ENCODE results near the gene TMEM51. TPM values are rescaled to one million over a fixed set of nuclear protein-coding genes. Genes with fewer than 3 reads are reported as not detected.

Gene TMEM51
- total RNA-seq, 1 donor from 2014 or later, result 6.9 TPM

DNA sequence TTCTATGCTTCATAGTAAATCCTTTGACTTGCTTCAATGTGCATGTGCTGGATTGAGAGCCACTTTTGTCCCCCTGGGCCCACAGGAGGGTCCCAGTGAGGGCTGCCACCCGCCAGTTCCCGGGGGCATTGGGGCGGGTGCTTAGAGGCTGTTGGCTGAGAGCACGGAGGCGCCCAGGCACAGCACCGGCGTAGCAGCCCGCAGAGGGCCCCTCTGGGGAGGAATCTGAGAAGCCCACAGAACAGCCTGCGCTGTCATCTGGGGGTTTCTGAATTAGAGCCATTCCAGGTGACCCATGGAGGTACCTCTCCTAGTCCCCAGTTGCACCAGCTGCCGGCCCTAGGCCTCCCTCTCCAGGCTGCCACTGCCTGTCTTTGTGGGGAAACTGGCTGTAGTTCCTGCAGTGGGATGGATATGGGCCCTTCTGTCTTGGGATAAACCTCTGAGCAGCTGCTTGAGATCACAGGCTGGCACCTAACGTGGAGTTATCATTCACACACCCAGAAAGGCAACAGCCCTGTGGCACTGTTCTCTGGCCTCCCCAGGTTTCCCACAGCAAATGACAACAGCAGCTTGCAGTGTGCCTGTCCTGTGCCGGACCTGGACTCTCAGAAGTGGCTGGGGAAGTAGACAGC lies 39.5 kb downstream of the TMEM51 start:
- TF ChIP-seq, protein P1, sequence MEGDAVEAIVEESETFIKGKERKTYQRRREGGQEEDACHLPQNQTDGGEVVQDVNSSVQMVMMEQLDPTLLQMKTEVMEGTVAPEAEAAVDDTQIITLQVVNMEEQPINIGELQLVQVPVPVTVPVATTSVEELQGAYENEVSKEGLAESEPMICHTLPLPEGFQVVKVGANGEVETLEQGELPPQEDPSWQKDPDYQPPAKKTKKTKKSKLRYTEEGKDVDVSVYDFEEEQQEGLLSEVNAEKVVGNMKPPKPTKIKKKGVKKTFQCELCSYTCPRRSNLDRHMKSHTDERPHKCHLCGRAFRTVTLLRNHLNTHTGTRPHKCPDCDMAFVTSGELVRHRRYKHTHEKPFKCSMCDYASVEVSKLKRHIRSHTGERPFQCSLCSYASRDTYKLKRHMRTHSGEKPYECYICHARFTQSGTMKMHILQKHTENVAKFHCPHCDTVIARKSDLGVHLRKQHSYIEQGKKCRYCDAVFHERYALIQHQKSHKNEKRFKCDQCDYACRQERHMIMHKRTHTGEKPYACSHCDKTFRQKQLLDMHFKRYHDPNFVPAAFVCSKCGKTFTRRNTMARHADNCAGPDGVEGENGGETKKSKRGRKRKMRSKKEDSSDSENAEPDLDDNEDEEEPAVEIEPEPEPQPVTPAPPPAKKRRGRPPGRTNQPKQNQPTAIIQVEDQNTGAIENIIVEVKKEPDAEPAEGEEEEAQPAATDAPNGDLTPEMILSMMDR (IDR thresholded peaks at IDR 0.05; ENCODE audit: insufficient read depth, low read depth, low read length), result no peak
- no peak for TF ChIP-seq EZH2 (IDR thresholded peaks at IDR 0.05; ENCODE audit: insufficient read depth, low read length)
- H3K79me2 ChIP-seq (ENCODE audit: insufficient read depth, low read length), result no peaks in the 10 kb centered on the region
- no peak for DNase-seq (ENCODE audit: low read depth)
- H3K27ac ChIP-seq (ENCODE audit: low read depth, low read length), result no peak overlapping the region
- no peak overlapping the region for H3K4me2 ChIP-seq (ENCODE audit: low read length)
- no peak overlapping the region for H3K4me3 ChIP-seq (ENCODE audit: insufficient read depth, low read depth, low read length)
- no peaks in the 10 kb centered on the region for H3K36me3 ChIP-seq (ENCODE audit: insufficient read depth, low read length)
- H3K4me1 ChIP-seq (ENCODE audit: insufficient read depth, low read length), result peaks cover 4% of the 10 kb centered on the region
- H3K36me3 Mint-ChIP-seq (ENCODE audit: low read depth, unreplicated experiment), result no peaks in the 10 kb centered on the region
- H3K27me3 Mint-ChIP-seq (ENCODE audit: low read depth, unreplicated experiment), result no peaks in the 10 kb centered on the region
- H4K20me1 ChIP-seq (ENCODE audit: insufficient read depth, low read length), result peaks cover 8% of the 10 kb centered on the region
- no peak overlapping the region for H3K9ac ChIP-seq (ENCODE audit: low read length)
- H3K4me1 Mint-ChIP-seq (ENCODE audit: low read depth, unreplicated experiment), result peaks cover 24% of the 10 kb centered on the region
- no peak overlapping the region for H2AFZ ChIP-seq (ENCODE audit: low read depth, low read length)
- no peaks in the 10 kb centered on the region for H3K27me3 ChIP-seq (ENCODE audit: insufficient read depth, low read length)
- no peaks in the 10 kb centered on the region for H3K9me3 ChIP-seq (ENCODE audit: insufficient read depth, low read depth, low read length)
- no peaks in the 10 kb centered on the region for H3K9me3 Mint-ChIP-seq (ENCODE audit: unreplicated experiment)
- no peak overlapping the region for H3K4me3 Mint-ChIP-seq (ENCODE audit: unreplicated experiment)
- no peak overlapping the region for H3K27ac Mint-ChIP-seq (ENCODE audit: unreplicated experiment)
- FAIRE-seq, result no peak

DNA sequence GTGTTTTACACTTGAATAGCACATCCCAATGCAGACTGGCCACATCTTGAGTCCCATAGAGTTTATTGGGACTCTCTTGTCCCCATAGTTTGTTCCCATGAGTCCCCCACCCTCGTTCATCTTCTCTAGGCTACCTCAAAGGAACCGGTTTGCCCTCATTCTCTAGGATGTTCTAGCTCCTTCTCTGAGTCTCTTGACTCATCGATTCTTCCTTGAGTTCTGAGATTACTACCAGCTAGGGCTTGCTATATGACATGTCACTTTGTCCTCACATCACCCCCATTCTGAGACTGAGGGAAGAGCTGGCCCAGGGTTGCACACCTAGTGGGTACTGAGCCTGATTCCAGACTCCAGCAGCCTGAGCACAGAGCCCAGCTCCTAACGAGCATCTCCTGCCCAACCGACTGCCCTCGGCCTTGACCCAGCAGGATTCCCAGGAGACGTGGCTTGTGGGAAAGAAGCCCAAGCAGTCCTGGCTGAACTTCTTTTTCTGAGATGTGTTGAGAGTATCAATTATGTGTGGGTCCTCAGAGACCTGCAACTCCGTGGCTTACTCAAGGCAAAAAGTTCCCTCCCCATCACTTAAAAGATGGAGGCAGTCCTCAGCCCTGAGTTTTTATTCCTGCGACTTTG lies 42.0 kb downstream of the TMEM51 start:
- Histone ChIP-seq H3K27ac (ENCODE audit: low read depth, low read length) (no peak overlapping the region), H3K36me3 (ENCODE audit: insufficient read depth, low read length) (no peaks in the 10 kb centered on the region), H4K20me1 (ENCODE audit: insufficient read depth, low read length) (peaks cover 19% of the 10 kb centered on the region), H3K4me2 (ENCODE audit: low read length) (no peak overlapping the region), H3K27me3 (ENCODE audit: insufficient read depth, low read length) (no peaks in the 10 kb centered on the region), H3K9me3 (ENCODE audit: insufficient read depth, low read depth, low read length) (no peaks in the 10 kb centered on the region), H3K4me3 (ENCODE audit: insufficient read depth, low read depth, low read length) (no peak overlapping the region), H3K4me1 (ENCODE audit: insufficient read depth, low read length) (peaks cover 6% of the 10 kb centered on the region), H3K79me2 (ENCODE audit: insufficient read depth, low read length) (no peaks in the 10 kb centered on the region), H2AFZ (ENCODE audit: low read depth, low read length) (no peak overlapping the region), H3K9ac (ENCODE audit: low read length) (no peak overlapping the region)
- Mint-ChIP-seq H3K27ac (ENCODE audit: unreplicated experiment) (no peak overlapping the region), H3K9me3 (ENCODE audit: unreplicated experiment) (no peaks in the 10 kb centered on the region), H3K4me3 (ENCODE audit: unreplicated experiment) (no peak overlapping the region), H3K36me3 (ENCODE audit: low read depth, unreplicated experiment) (peaks cover 2% of the 10 kb centered on the region), H3K27me3 (ENCODE audit: low read depth, unreplicated experiment) (no peaks in the 10 kb centered on the region), H3K4me1 (ENCODE audit: low read depth, unreplicated experiment) (peaks cover 7% of the 10 kb centered on the region)
- DNase-seq (ENCODE audit: low read depth) (no peak), FAIRE-seq (no peak)
- TF ChIP-seq EZH2 (IDR thresholded peaks at IDR 0.05; ENCODE audit: insufficient read depth, low read length), result no peak
- TF ChIP-seq, protein P1 (IDR thresholded peaks at IDR 0.05; ENCODE audit: insufficient read depth, low read depth, low read length), result no peak

DNA sequence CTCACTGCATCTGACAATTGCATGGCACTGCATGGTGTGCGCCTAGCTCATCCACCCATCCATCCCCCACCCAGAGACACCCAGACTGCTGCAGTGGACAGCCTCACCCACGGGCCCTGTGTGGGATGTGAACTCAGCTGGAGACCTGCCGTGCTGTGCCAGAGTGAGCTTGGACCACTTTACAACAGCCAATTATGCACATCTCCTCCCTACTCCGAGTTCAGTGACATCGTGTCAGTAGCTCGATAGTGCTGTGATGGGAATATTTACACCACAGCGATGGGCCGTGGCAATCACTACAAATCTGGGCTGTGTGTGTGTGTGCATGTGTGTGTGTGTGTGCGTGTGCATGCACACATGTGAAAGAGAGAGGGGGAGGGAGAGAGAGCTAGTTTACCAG lies 42.5 kb downstream of the TMEM51 start:
- DNase-seq (ENCODE audit: low read depth) (no peak), FAIRE-seq (no peak)
- Mint-ChIP-seq H3K27ac (ENCODE audit: unreplicated experiment) (no peak overlapping the region), H3K4me3 (ENCODE audit: unreplicated experiment) (no peak overlapping the region), H3K36me3 (ENCODE audit: low read depth, unreplicated experiment) (peaks cover 2% of the 10 kb centered on the region), H3K9me3 (ENCODE audit: unreplicated experiment) (no peaks in the 10 kb centered on the region), H3K4me1 (ENCODE audit: low read depth, unreplicated experiment) (peaks cover 13% of the 10 kb centered on the region), H3K27me3 (ENCODE audit: low read depth, unreplicated experiment) (no peaks in the 10 kb centered on the region)
- Histone ChIP-seq H3K9me3 (ENCODE audit: insufficient read depth, low read depth, low read length) (no peaks in the 10 kb centered on the region), H3K79me2 (ENCODE audit: insufficient read depth, low read length) (no peaks in the 10 kb centered on the region), H3K4me3 (ENCODE audit: insufficient read depth, low read depth, low read length) (no peak overlapping the region), H3K4me1 (ENCODE audit: insufficient read depth, low read length) (peaks cover 11% of the 10 kb centered on the region), H4K20me1 (ENCODE audit: insufficient read depth, low read length) (peaks cover 24% of the 10 kb centered on the region), H3K36me3 (ENCODE audit: insufficient read depth, low read length) (no peaks in the 10 kb centered on the region), H3K9ac (ENCODE audit: low read length) (no peak overlapping the region), H2AFZ (ENCODE audit: low read depth, low read length) (no peak overlapping the region), H3K4me2 (ENCODE audit: low read length) (no peak overlapping the region), H3K27me3 (ENCODE audit: insufficient read depth, low read length) (no peaks in the 10 kb centered on the region), H3K27ac (ENCODE audit: low read depth, low read length) (no peak overlapping the region)
- TF ChIP-seq EZH2 (IDR thresholded peaks at IDR 0.05; ENCODE audit: insufficient read depth, low read length), result no peak
- TF ChIP-seq, protein P1 (IDR thresholded peaks at IDR 0.05; ENCODE audit: insufficient read depth, low read depth, low read length), result no peak

All from astrocyte (in vitro differentiated cells and primary cell).